HCT116 (cell line): ENCODE results near the gene ARRDC2. TPM values are rescaled to one million over a fixed set of nuclear protein-coding genes. Genes with fewer than 3 reads are reported as not detected.
"Not testable (repeated sequence)": the region's sequence is repeated elsewhere in the genome, so short reads cannot be mapped to it uniquely, and the experiment has no call there.

Experiments used
- ATAC-seq: fragments of 200-7000 bp; cut with Tn5 transposase; 2 replicates; pipeline ENCODE4 v1.9.1; 2020; ENCODE audit warnings: mild to moderate bottlenecking, moderate library complexity
- BruUV-seq: library from RNA; stranded (reverse); fragments of 400-500 nt; replicated peaks from 2 replicates; lab custom pipeline; 2021; lab: Mats Ljungman, UMichigan
- CTCF ChIA-PET: fragments of 300-600 bp; sonication (Branson Sonifier 250); formaldehyde crosslinking; loops from one replicate; lab custom pipeline; 2021; ENCODE audit warnings: antibody characterized with exemption; lab: Charles Lee
- POLR2A ChIA-PET: fragments of 300-600, 350-600 bp; sonication (Branson Sonifier 250); formaldehyde crosslinking; loops from one replicate; lab custom pipeline; 2021; ENCODE audit warnings: antibody characterized with exemption; lab: Charles Lee
- RAD21 ChIA-PET, 2 experiments: fragments of 300-600 bp; sonication (Branson Sonifier 250); formaldehyde crosslinking; loops; one replicate each; lab custom pipeline; 2023; ENCODE audit warnings: low total read pairs in 2 of 2; ENCODE audit not compliant: uncharacterized antibody in 2 of 2, unreplicated experiment in 2 of 2, low non-redundant PET in 1 of 2; lab: Charles Lee
- DNase-seq: peaks from one replicate; pipeline ENCODE4 v3.0.0-alpha.2; 2010; ENCODE audit warnings: low read depth, low spot score
- H2AFZ ChIP-seq: fragments of 200-600 bp; shearing (Covaris generic), sonication (generic); 2 replicates; pipeline ENCODE4 v1.6.1; 2017; ENCODE audit warnings: low read depth, mixed run types, mixed read lengths, antibody characterized with exemption, low read length; ENCODE audit not compliant: poor library complexity, severe bottlenecking
- H3K27ac ChIP-seq: 2 replicates; pipeline ENCODE4 v1.5.1; 2012; ENCODE audit warnings: low read depth, low read length
- H3K27me3 ChIP-seq: fragments of 200-600 bp; sonication (generic); 2 replicates; pipeline ENCODE4 v1.6.1; 2016; ENCODE audit warnings: mixed run types, low read length, mixed read lengths; ENCODE audit not compliant: insufficient read depth
- H3K36me3 ChIP-seq, 2 experiments: fragments of 200-500 bp in 1 of 2; fragments of 200-600 bp in 1 of 2; sonication (Bioruptor generic) in 1 of 2; sonication (generic) in 1 of 2; 2 replicates each; pipeline versions ENCODE4 v1.5.1 to v1.6.1; 2014 to 2016; ENCODE audit warnings: low read length in 2 of 2, inconsistent platforms in 1 of 2, mixed read lengths in 1 of 2, mixed run types in 1 of 2; ENCODE audit not compliant: insufficient read depth in 2 of 2, control insufficient read depth in 1 of 2
- H3K4me1 ChIP-seq, 2 experiments: fragments of 200-600 bp in 1 of 2; sonication (generic) in 1 of 2; 2 replicates each; pipeline versions ENCODE4 v1.5.1 to v1.6.1; 2012 to 2017; ENCODE audit warnings: low read length in 2 of 2, inconsistent platforms in 1 of 2, mild to moderate bottlenecking in 1 of 2, mixed read lengths in 1 of 2, mixed run types in 1 of 2, moderate library complexity in 1 of 2; ENCODE audit not compliant: insufficient read depth in 2 of 2, control insufficient read depth in 1 of 2
- H3K4me2 ChIP-seq: fragments of 200-600 bp; sonication (generic); 2 replicates; pipeline ENCODE4 v1.6.1; 2017; ENCODE audit warnings: mixed run types, low read length, mixed read lengths
- H3K4me3 ChIP-seq, 2 experiments: fragments of 200-600 bp in 1 of 2; sonication (generic) in 1 of 2; replicated peaks in 1 of 2; 2 replicates each; pipeline ENCODE4 v1.5.1; 2011 to 2016; ENCODE audit warnings: low read length in 2 of 2, control low read depth in 1 of 2, low read depth in 1 of 2, mild to moderate bottlenecking in 1 of 2, mixed read lengths in 1 of 2, mixed run types in 1 of 2
- H3K79me2 ChIP-seq: fragments of 200-600 bp; sonication (generic); 2 replicates; pipeline ENCODE4 v1.6.1; 2017; ENCODE audit warnings: mild to moderate bottlenecking, mixed run types, low read length, moderate library complexity, mixed read lengths; ENCODE audit not compliant: insufficient read depth
- H3K9ac ChIP-seq: fragments of 200-600 bp; sonication (generic); 2 replicates; pipeline ENCODE4 v1.6.1; 2016; ENCODE audit warnings: low read length, mixed read lengths
- H3K9me2 ChIP-seq: fragments of 200-600 bp; sonication (generic), shearing (Covaris generic); 2 replicates; pipeline ENCODE4 v1.6.1; 2017; ENCODE audit warnings: mixed run types, mild to moderate bottlenecking, moderate library complexity; ENCODE audit not compliant: insufficient read depth
- H3K9me3 ChIP-seq, 2 experiments: fragments of 200-500 bp in 1 of 2; fragments of 200-600 bp in 1 of 2; sonication (Bioruptor generic) in 1 of 2; sonication (generic) in 1 of 2; 2 replicates each; pipeline ENCODE4 v1.6.1; 2014 to 2017; ENCODE audit warnings: low read length in 2 of 2, mixed read lengths in 2 of 2, inconsistent platforms in 1 of 2, low read depth in 1 of 2, mild to moderate bottlenecking in 1 of 2, mixed run types in 1 of 2, moderate library complexity in 1 of 2; ENCODE audit not compliant: control insufficient read depth in 1 of 2, insufficient read depth in 1 of 2
- H4K20me1 ChIP-seq: fragments of 200-600 bp; sonication (generic), shearing (Covaris generic); 2 replicates; pipeline ENCODE4 v1.6.1; 2017; ENCODE audit warnings: mixed run types, mild to moderate bottlenecking, moderate library complexity; ENCODE audit not compliant: insufficient read depth
- ATF3 ChIP-seq: IDR thresholded peaks from 2 replicates; pipeline ENCODE4 v1.6.1; 2012
- CBX3 ChIP-seq: IDR thresholded peaks from 2 replicates; pipeline ENCODE4 v1.6.1; 2012; ENCODE audit warnings: low read depth
- CEBPB ChIP-seq: IDR thresholded peaks from 2 replicates; pipeline ENCODE4 v1.6.1; 2012; ENCODE audit warnings: low read depth
- EGR1 ChIP-seq: IDR thresholded peaks from 2 replicates; pipeline ENCODE4 v1.6.1; 2012; ENCODE audit warnings: low read depth
- ELF1 ChIP-seq: IDR thresholded peaks from 2 replicates; pipeline ENCODE4 v1.6.1; 2012; ENCODE audit warnings: low read depth, borderline replicate concordance
- FOSL1 ChIP-seq: IDR thresholded peaks from 2 replicates; pipeline ENCODE4 v1.6.1; 2012; ENCODE audit warnings: low read depth
- JUND ChIP-seq: IDR thresholded peaks from 2 replicates; pipeline ENCODE4 v1.6.1; 2012
- MAX ChIP-seq: IDR thresholded peaks from 2 replicates; pipeline ENCODE4 v1.6.1; 2012
- POLR2AphosphoS5 ChIP-seq: IDR thresholded peaks from 2 replicates; pipeline ENCODE4 v1.6.1; 2011; ENCODE audit warnings: mild to moderate bottlenecking, low read depth, low read length, moderate library complexity
- RAD21 ChIP-seq: IDR thresholded peaks from 2 replicates; pipeline ENCODE4 v1.6.1; 2012; ENCODE audit warnings: low read depth, mild to moderate bottlenecking
- REST ChIP-seq: IDR thresholded peaks from 2 replicates; pipeline ENCODE4 v1.6.1; 2012; ENCODE audit warnings: low read depth
- SIN3A ChIP-seq: IDR thresholded peaks from 2 replicates; pipeline ENCODE4 v1.6.1; 2012; ENCODE audit warnings: low read depth
- SP1 ChIP-seq: IDR thresholded peaks from 2 replicates; pipeline ENCODE4 v1.6.1; 2012; ENCODE audit warnings: low read depth
- ZFX ChIP-seq: fragments of 450-650 bp; IDR thresholded peaks from 2 replicates; pipeline ENCODE4 v1.6.1; 2017
- intact Hi-C: fragments of 100-400 bp; cut with micrococcal nuclease; formaldehyde crosslinking; loops from 2 replicates; pipeline ENCODE4 v1.10.0; 2022
- total RNA-seq: library from RNA; stranded (reverse); gene quantifications from one replicate; pipeline ENCODE4 v1.2.1, GENCODE V29; 2021; ENCODE audit not compliant: unreplicated experiment

The ARRDC2 gene
- total RNA-seq, 1 experiment from 2014 or later: 36.5 TPM

GRCh38 chr19:18029617-18030338, 21.8 kb downstream of the ARRDC2 start:
- peak overlapping the region; percentile 52 for H3K4me2 ChIP-seq
- DNase-seq (peak; percentile 59), ATAC-seq (peak; percentile 76)
- ChIA-PET POLR2A (interaction anchor here (1.0 kb wide), 1 partner anchor 9 kb away, joined by 3 read pairs; no protein-coding TSS in a partner anchor), RAD21 (interaction anchor here (0.6 to 0.7 kb wide), 2 partner anchors 71 to 238 kb away, joined by 3 read pairs; no protein-coding TSS in a partner anchor), CTCF (no interaction called here)
- no peak overlapping the region for H3K4me3 ChIP-seq
- H4K20me1 ChIP-seq: no peaks in the 10 kb centered on the region
- H2AFZ ChIP-seq: no peak overlapping the region
- no peaks in the 10 kb centered on the region for H3K9me2 ChIP-seq
- H3K9ac ChIP-seq: no peak overlapping the region
- no TSS peak for BruUV-seq
- H3K27ac ChIP-seq: no peak overlapping the region
- H3K4me1 ChIP-seq: peaks cover 11 to 13% of the 10 kb centered on the region in 2 experiments; a peak in 3 of 4 replicates
- H3K27me3 ChIP-seq: no peaks in the 10 kb centered on the region
- no peaks in the 10 kb centered on the region for H3K36me3 ChIP-seq
- no peaks in the 10 kb centered on the region for H3K79me2 ChIP-seq
- TF ChIP-seq SIN3A (peak; percentile 88), REST (no peak), JUND (peak; percentile 70), CBX3 (no peak), ELF1 (no peak), CEBPB (no peak), EGR1 (no peak), POLR2AphosphoS5 (peak; percentile 34; the same call in 1 of the 2 replicates), FOSL1 (peak; percentile 53), SP1 (0 out of 2 replicates have a peak, but pooled peaks have one; percentile 14), MAX (peak; percentile 32), RAD21 (no peak), ZFX (no peak), ATF3 (no peak)
- no peaks in the 10 kb centered on the region for H3K9me3 ChIP-seq
- intact Hi-C loops: no loop called here

GRCh38 chr19:18031401-18031800, 23.4 kb downstream of the ARRDC2 start:
- intact Hi-C loops, POLR2A ChIA-PET, ATAC-seq: not testable (repeated sequence)

More at GRCh38 chr19:18031401-18031800, 23.4 kb downstream of the ARRDC2 start:
- H3K79me2 ChIP-seq, H3K9me2 ChIP-seq, H3K4me3 ChIP-seq, H3K9me3 ChIP-seq, RAD21 ChIA-PET, H2AFZ ChIP-seq, H3K27ac ChIP-seq, BruUV-seq, H3K27me3 ChIP-seq, DNase-seq, H3K9ac ChIP-seq, H3K36me3 ChIP-seq, H4K20me1 ChIP-seq, H3K4me2 ChIP-seq: not testable (repeated sequence)
- peaks cover 11 to 13% of the 10 kb centered on the region in 2 experiments; a peak in 3 of 4 replicates for H3K4me1 ChIP-seq
- CTCF ChIA-PET: interaction anchor here (0.6 kb wide), 1 partner anchor 9 kb away, joined by 3 read pairs; no protein-coding TSS in a partner anchor
